GM21423 (cell line): ENCODE data around the gene BCL2.
"Not testable (repeated sequence)": the region's sequence is repeated elsewhere in the genome, so short reads cannot be mapped to it uniquely, and the experiment has no call there.

Experiments
- ATAC-seq: cut with Tn5 transposase; IDR thresholded peaks from one replicate; pipeline ENCODE4 v1.9.1; 2021; ENCODE audit warnings: mild to moderate bottlenecking, moderate library complexity; ENCODE audit not compliant: unreplicated experiment

The BCL2 gene

GRCh38 chr18:63319383-63320122 lies at the start of gene BCL2:
Gene BCL2, minus strand, starts transcription at chr18:63319769.
- peak; percentile 8 for ATAC-seq

GRCh38 chr18:63368611-63369010 lies 49.0 kb upstream of the BCL2 start:
- ATAC-seq = no peak

DNA sequence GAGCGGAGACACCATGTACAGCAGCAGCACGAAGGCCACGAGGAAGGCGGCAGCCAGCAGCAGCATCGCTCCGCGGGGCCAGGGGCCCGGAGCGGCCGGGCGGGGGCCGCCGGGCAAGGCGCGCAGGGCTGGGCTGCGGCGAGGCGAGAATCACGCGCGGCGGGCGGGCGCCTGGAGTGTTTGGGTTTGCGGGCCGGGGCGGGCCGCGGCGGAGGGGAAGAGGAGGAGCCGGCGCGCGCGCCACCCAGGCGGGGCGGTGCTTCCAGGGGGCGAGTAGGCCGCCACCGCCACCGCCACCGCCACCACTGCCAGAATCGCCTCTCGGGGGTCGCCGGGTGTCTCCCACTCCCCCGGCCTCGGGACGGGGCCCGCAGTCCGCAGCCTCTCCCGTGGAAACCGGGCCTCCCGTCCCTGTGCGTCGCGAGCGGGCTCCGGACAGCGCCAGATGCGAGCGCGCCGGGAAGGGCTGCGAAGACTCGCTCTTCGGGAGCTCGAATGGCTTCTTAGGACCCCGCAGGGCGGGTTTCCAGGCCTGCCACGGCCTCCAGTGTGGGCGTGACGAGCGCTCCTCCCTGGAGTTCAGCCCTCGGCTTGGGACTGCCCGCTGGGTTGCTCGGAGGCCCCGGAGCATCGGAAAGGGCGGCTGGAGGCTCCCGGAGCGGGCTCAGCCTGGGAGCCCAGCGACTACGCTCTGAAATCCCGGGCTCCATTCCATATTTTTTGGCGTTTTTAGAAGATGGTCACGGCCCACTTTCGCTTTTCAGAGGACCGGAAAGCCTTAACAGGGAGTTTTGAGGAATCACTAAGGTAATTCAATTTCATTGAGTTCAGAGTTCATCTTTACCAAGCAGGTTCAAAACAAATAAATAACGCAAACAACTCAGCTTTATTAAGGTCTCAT lies 47.7 kb upstream of the BCL2 start, which contains the start of gene KDSR:
TSS of gene KDSR (minus strand) at position 154 of the 901 bp plus-strand sequence. CDS start at position 66, 88 bp downstream.
- peak; percentile 81 for ATAC-seq

GRCh38 chr18:63366213-63367052 lies 46.9 kb upstream of the BCL2 start:
- ATAC-seq = peak; percentile 27

DNA sequence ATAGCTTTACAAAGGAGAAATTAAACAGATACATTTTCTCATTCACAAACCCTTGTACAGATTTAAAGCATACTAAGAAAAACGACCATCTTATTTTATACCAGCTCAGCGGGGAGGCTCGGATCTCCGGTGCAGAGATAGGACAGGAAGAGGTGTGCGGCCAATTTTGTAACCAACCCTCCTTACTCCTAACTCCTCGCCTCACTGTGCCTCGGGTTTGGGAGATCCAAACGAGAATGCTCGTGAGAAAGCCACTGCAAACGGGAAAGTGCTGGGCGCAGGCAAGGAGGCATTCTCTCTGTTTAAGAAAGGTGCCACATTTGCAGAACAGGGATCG lies 46.3 kb upstream of the BCL2 start:
- ATAC-seq = peak; percentile 9

- ATAC-seq = no peak
These were observed 44.4 kb upstream of the BCL2 start for GRCh38 chr18:63363951-63364350.

DNA sequence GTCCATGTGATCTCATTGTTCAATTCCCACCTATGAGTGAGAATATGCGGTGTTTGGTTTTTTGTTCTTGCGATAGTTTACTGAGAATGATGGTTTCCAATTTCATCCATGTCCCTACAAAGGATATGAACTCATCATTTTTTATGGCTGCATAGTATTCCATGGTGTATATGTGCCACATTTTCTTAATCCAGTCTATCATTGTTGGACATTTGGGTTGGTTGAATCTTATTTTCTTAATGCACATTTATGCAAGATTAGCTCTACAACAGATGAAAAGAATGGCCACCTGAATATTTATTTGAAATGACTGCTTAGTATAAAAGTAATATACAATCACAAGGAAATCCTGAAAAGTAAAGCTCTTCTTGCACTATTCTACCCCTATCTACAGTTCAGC lies 43.9 kb upstream of the BCL2 start:
- ATAC-seq = not testable (repeated sequence)

DNA sequence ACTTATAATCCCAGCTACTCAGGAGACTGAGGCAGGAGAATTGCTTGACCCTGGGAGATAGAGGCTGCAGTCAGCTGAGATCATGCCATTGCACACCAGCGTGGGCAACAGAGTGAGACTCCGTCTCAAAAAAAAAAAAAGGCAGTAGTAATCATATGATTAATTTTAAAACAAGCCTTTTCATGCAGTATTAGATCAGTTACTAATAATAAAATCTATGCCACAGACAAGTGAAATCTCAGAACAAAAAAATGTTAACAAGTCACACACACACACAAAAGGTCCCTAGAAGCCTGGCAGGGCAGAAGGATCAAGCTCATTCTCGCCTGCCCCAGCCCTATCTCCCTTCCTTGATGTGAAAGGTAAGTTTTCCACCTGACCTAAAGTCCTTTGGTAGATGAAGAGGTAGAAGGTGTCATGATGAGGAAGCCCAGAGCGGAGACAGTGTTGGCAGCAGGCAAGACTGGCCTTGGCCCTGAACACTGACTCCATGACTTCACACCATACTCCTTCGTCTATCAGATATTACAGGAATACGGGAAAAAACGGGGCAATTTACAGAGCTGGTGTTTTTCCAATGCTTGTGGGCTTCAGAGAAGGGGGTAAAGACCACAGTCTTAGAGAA lies 36.8 kb upstream of the BCL2 start:
- ATAC-seq = no peak

DNA sequence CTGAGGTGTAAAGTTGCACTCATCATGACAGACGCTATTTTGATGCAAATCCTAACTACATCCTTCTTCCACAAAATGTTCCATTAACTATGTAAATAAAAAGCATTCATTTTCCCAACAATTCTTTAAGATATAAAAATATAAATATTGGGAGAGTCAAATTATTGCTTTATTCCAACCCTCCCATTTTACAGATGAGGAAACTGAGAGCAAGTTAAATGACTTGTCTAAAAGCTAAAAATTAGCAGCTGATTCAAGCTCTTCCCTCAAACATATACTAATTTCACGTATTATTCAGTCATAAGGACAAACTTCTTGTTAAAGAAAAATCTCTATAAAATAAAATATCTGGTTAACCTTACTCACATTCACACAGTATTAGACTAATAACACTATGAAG lies 30.7 kb upstream of the BCL2 start:
- no peak for ATAC-seq

DNA sequence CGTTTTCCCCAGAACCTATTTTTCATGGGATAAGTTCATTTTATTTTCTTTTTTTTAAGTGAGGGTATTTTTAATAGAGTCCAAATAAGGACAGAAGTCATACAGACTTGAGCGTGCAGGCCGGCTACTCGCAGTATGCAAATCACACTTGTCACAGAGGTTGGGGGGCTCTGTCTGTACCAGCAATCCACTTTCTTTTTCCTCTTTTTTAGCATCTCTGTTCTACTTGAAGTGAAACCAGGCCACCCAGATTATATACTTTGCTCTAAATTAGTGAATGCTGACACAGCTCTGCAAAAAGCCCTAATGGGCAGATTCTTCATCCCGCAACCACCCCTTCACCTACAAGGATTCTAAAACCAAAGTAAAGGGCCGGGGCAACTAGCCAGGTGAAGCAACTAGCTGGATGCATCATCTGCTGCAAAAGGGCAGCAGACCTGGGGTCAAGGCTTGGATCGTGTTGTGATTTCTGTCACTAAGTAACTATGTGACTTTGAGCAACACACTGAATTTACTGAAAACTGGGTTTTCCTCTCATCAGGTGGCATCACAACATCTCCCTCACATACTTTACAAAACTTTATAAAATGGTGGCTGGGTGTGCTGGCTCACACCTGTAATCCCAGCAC lies 29.1 kb upstream of the BCL2 start:
- no peak for ATAC-seq

DNA sequence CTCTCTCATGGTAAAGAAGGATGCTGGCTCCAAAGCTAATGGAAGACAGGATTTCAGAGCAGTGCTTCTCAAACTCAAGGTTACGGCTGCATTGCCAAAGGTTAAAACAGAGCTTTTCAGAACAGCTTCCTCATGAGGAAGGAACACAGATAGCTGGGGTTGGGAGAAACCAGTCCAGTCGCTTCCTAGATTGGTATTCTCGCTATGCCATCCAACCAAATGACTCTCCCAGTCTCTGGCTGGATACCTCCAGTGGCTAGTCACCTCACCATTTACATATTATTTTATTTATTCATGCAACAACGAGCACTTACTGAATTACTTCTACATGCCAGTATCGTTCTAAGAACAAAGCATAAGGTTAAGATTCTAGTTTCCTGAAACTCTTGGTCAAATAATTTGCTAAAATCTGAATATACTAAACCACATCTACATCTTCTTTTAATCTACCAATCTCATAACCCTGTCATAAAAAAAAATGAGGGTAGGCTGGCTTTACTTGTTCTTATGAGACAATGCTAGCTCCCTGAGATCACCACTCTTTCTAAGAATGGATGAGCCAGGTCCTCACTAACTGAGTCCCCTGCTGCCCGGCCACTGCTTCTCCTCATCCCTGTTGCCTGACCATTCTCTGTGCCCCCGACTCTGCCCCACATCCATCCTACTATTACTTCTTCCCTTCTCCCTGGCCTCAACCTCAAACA lies 27.1 kb upstream of the BCL2 start:
- no peak for ATAC-seq

DNA sequence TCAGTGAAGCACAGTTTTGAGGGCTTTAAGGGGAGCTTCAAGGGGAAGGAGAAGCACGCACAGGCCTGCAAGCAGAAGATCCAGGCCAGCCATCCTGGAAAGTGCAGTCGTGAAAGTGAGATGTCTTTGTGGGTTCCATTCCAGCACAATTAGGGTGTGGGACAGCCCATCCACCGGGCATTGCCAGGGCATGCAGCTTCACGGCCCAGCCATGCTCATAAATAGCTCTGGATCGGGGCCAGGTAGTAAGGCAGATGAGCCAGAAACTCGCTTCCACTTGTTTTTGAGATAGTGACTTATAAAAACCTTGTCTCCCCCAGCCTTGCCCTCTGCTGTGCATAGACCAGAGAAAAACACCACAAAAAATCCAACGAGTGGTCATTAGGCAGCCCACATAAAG lies 26.5 kb upstream of the BCL2 start:
- ATAC-seq = no peak

GRCh38 chr18:63344918-63345317 lies 25.3 kb upstream of the BCL2 start:
- ATAC-seq = no peak

GRCh38 chr18:63344263-63344662 lies 24.7 kb upstream of the BCL2 start:
- no peak for ATAC-seq

- no peak for ATAC-seq
These were observed 22.6 kb upstream of the BCL2 start for GRCh38 chr18:63342206-63342605.

- ATAC-seq = no peak
These were observed 20.4 kb upstream of the BCL2 start for GRCh38 chr18:63339920-63340484.

DNA sequence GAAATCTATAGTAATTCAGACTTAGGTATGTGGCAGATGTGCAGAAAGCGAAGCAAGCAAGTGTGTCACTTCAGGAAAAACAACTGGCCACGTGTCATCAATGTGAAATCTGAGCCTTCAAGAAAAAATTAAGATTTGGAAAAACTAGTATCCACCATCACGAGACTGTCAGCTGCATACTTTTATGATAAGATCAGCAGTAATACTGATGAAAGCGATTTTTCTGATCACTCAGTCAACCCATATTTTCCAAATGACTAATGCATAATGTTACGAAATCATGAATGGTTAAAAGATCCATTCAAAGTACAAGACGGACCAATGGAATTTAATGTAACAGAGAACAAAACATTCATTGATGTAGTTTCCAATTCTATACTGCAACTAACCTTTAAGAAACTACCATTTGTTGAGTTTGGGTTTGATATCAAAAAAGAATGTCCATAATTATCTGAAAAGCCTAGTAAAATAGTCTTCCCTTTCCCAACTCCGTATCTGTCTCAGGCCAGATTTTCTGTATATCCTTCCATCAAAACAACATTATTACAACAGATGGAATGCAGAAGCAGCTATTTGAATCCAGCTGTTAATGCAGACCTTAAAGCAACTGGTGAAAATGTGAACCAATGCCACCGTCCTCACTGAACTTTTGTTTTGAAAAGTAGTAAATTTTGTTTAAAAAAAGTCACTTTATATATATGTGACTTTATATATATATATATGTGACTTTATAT lies 17.0 kb upstream of the BCL2 start:
- ATAC-seq = no peak

DNA sequence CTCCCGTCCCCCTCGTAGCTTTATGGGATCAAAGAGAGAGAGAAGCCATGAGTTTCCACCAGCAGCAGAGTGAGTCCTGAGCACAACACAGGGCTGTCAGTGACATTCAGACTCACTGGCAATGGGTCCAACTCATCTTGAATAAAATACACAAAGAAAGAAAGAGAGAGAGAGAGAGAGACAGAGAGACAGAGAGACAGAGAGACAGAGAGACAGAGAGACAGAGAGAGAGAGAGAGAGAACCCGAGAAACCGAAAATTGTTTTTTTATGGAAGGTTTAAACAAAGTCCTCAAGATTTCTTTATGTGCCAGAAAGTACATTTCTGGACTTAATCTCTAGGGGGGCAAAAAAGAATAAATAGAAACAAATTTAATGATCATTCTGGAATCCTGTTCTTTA lies 11.5 kb upstream of the BCL2 start:
- no peak for ATAC-seq
